Liver (tissue), 9 donors: ENCODE results near the gene TOR1AIP1. TPM values are rescaled to one million over a fixed set of nuclear protein-coding genes. Genes with fewer than 3 reads are reported as not detected.
"Not testable (repeated sequence)": the region's sequence is repeated elsewhere in the genome, so short reads cannot be mapped to it uniquely, and the experiment has no call there.

Source experiments
- DNase-seq: peaks from one replicate; pipeline ENCODE4 v3.0.0-alpha.2; 2017; ENCODE audit warnings: low spot score
- H3K27ac ChIP-seq, 2 donors: one replicate each; pipeline ENCODE4 v1.7.0; 2013; ENCODE audit warnings: inconsistent platforms in 2 of 2, low read length in 2 of 2, control low read depth in 1 of 2, low read depth in 1 of 2, mild to moderate bottlenecking in 1 of 2
- H3K27me3 ChIP-seq, 4 donors: one replicate each; pipeline versions ENCODE4 v1.6.1 to v1.7.0; 2013; ENCODE audit warnings: low read length in 3 of 4, inconsistent platforms in 1 of 4, mild to moderate bottlenecking in 1 of 4, moderate library complexity in 1 of 4; ENCODE audit not compliant: control insufficient read depth in 4 of 4, insufficient read depth in 4 of 4
- H3K36me3 ChIP-seq, 4 donors: one replicate each; pipeline versions ENCODE4 v1.6.1 to v1.7.0; 2013; ENCODE audit warnings: low read length in 3 of 4, mild to moderate bottlenecking in 3 of 4, low read depth in 1 of 4, moderate library complexity in 1 of 4; ENCODE audit not compliant: control insufficient read depth in 4 of 4, insufficient read depth in 3 of 4
- H3K4me1 ChIP-seq, 4 donors: one replicate each; pipeline versions ENCODE4 v1.6.1 to v1.7.0; 2013; ENCODE audit warnings: low read length in 3 of 4, mild to moderate bottlenecking in 3 of 4, moderate library complexity in 1 of 4; ENCODE audit not compliant: control insufficient read depth in 4 of 4, insufficient read depth in 4 of 4
- H3K4me3 ChIP-seq, 3 donors: one replicate each; pipeline versions ENCODE4 v1.6.1 to v1.7.0; 2013; ENCODE audit warnings: low read length in 3 of 3, control low read depth in 1 of 3, low read depth in 1 of 3, mild to moderate bottlenecking in 1 of 3
- H3K9ac ChIP-seq, 2 donors: one replicate each; pipeline ENCODE4 v1.7.0; 2013; ENCODE audit warnings: low read length in 2 of 2, mild to moderate bottlenecking in 2 of 2, moderate library complexity in 2 of 2, control low read depth in 1 of 2, low read depth in 1 of 2
- H3K9me3 ChIP-seq, 4 donors: one replicate each; pipeline versions ENCODE4 v1.6.1 to v1.7.0; 2013; ENCODE audit warnings: low read length in 3 of 4; ENCODE audit not compliant: control insufficient read depth in 4 of 4
- ATF3 ChIP-seq: IDR thresholded peaks from 2 replicates; pipeline ENCODE4 v1.6.1; 2016; ENCODE audit warnings: antibody characterized with exemption
- EGR1 ChIP-seq, 2 donors: IDR thresholded peaks; 2 replicates each; pipeline ENCODE4 v1.6.1; 2016 to 2018; ENCODE audit warnings: antibody characterized with exemption in 2 of 2, low read depth in 2 of 2
- FOXA1 ChIP-seq: IDR thresholded peaks from 2 replicates; pipeline ENCODE4 v1.6.1; 2016; ENCODE audit warnings: antibody characterized with exemption
- FOXA2 ChIP-seq: IDR thresholded peaks from 2 replicates; pipeline ENCODE4 v1.6.1; 2016; ENCODE audit warnings: antibody characterized with exemption
- GABPA ChIP-seq, 2 donors: IDR thresholded peaks in 1 of 2; conservative IDR thresholded peaks in 1 of 2; 2 replicates each; pipeline ENCODE4 v1.6.1; 2016; ENCODE audit warnings: antibody characterized with exemption in 2 of 2, mild to moderate bottlenecking in 1 of 2, moderate library complexity in 1 of 2
- HNF4A ChIP-seq, 2 donors: conservative IDR thresholded peaks; 2 replicates each; pipeline ENCODE4 v1.6.1; 2016; ENCODE audit warnings: antibody characterized with exemption in 2 of 2, mild to moderate bottlenecking in 2 of 2
- HNF4G ChIP-seq: IDR thresholded peaks from 2 replicates; pipeline ENCODE4 v1.6.1; 2016; ENCODE audit warnings: antibody characterized with exemption
- JUND ChIP-seq, 2 donors: IDR thresholded peaks; 2 replicates each; pipeline ENCODE4 v1.6.1; 2016; ENCODE audit warnings: antibody characterized with exemption in 2 of 2
- NR2F2 ChIP-seq: IDR thresholded peaks from 2 replicates; pipeline ENCODE4 v1.6.1; 2016; ENCODE audit warnings: antibody characterized with exemption
- RAD21 ChIP-seq, 2 donors: IDR thresholded peaks; 2 replicates each; pipeline ENCODE4 v1.6.1; 2016; ENCODE audit warnings: antibody characterized with exemption in 2 of 2, mild to moderate bottlenecking in 2 of 2
- RXRA ChIP-seq, 2 donors: IDR thresholded peaks; 2 replicates each; pipeline ENCODE4 v1.6.1; 2017 to 2018; ENCODE audit warnings: antibody characterized with exemption in 2 of 2, mild to moderate bottlenecking in 1 of 2
- SP1 ChIP-seq: IDR thresholded peaks from 2 replicates; pipeline ENCODE4 v1.6.1; 2018; ENCODE audit warnings: antibody characterized with exemption, mild to moderate bottlenecking
- TAF1 ChIP-seq: conservative IDR thresholded peaks from 2 replicates; pipeline ENCODE4 v1.6.1; 2016; ENCODE audit warnings: antibody characterized with exemption, mild to moderate bottlenecking
- YY1 ChIP-seq: IDR thresholded peaks from 2 replicates; pipeline ENCODE4 v1.6.1; 2016; ENCODE audit warnings: antibody characterized with exemption, mild to moderate bottlenecking
- WGBS: extraction: QIAGEN DNeasy Blood & Tissue Kit; methylation state at CpG from one replicate; pipeline ENCODE4 v1.1.7; 2013; 5-methylcytosine and 5-hydroxymethylcytosine counted together
- polyA plus RNA-seq, 2 donors: library from polyadenylated mRNA; stranded (reverse) in 1 of 2; unstranded in 1 of 2; fragments of 200-250 nt in 1 of 2; fragments of >200 nt in 1 of 2; fragmentation: Nextera tagmentation in 1 of 2; extraction: Ambion mirVana in 1 of 2; gene quantifications; one replicate each; pipeline versions ENCODE4 v1.2.1 to v1.2.3, GENCODE V29; 2013 to 2015
- total RNA-seq, 2 donors: library from RNA; depleted of rRNA; stranded (reverse); fragments of >200 nt; gene quantifications; one replicate each; pipeline ENCODE4 v1.2.3, GENCODE V29; 2014
- TF ChIP-seq, protein P1 (sequence below): IDR thresholded peaks from 2 replicates; pipeline ENCODE4 v1.6.1; 2016; ENCODE audit warnings: antibody characterized with exemption
- TF ChIP-seq, protein P2 (sequence below): IDR thresholded peaks from 2 replicates; pipeline ENCODE4 v1.6.1; 2016; ENCODE audit warnings: antibody characterized with exemption
- TF ChIP-seq, protein P3 (sequence below): IDR thresholded peaks from 2 replicates; pipeline ENCODE4 v1.6.1; 2016; ENCODE audit warnings: antibody characterized with exemption, mild to moderate bottlenecking
- TF ChIP-seq, protein P4 (sequence below): fragments of 150-350 bp; IDR thresholded peaks from 2 replicates; pipeline ENCODE4 v1.5.1; 2017; ENCODE audit warnings: improper control_type of control experiment, low read depth, low read length; ENCODE audit not compliant: missing input control
- donor health status: healthy.
- donor health status: healthy.
- donor health status: healthy.
- donor health status: healthy.
- donor health status: healthy.

TOR1AIP1 gene, protein sequence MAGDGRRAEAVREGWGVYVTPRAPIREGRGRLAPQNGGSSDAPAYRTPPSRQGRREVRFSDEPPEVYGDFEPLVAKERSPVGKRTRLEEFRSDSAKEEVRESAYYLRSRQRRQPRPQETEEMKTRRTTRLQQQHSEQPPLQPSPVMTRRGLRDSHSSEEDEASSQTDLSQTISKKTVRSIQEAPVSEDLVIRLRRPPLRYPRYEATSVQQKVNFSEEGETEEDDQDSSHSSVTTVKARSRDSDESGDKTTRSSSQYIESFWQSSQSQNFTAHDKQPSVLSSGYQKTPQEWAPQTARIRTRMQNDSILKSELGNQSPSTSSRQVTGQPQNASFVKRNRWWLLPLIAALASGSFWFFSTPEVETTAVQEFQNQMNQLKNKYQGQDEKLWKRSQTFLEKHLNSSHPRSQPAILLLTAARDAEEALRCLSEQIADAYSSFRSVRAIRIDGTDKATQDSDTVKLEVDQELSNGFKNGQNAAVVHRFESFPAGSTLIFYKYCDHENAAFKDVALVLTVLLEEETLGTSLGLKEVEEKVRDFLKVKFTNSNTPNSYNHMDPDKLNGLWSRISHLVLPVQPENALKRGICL
- total RNA-seq (10 to 100 TPM; 17.9 to 21.3 TPM), polyA plus RNA-seq (10 to 100 TPM in 1 of 2 donors, 1 to 10 TPM in 1; 7.1 to 15.4 TPM)

DNA sequence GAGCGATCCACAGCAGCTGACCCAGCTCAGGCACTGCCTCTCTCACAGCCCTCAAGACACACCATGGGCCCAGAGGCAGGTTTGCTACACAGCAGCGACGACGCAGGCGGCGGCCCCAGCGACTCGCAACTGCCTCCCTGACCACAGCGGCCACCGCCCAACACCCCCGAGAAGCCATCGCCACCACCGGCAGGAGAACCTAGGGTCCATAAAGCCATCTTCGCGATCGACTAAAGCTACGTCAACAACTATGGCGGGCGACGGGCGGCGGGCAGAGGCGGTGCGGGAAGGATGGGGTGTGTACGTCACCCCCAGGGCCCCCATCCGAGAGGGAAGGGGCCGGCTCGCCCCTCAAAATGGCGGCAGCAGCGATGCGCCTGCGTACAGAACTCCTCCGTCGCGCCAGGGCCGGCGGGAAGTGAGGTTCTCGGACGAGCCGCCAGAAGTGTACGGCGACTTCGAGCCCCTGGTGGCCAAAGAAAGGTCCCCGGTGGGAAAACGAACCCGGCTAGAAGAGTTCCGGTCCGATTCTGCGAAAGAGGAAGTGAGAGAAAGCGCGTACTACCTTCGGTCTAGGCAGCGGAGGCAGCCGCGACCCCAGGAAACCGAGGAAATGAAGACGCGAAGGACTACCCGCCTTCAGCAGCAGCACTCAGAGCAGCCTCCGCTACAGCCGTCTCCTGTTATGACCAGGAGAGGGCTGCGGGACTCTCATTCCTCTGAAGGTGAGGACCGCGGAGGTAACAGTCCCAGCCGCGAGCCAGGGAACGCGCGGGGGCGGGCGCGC is at the start of gene TOR1AIP1:
TSS of gene TOR1AIP1 (plus strand) at position 33 of the 787 bp plus-strand sequence. CDS start at position 251, 218 bp downstream.
- no peaks in the 10 kb centered on the region for H3K9me3 ChIP-seq
- TF ChIP-seq YY1 (peak; percentile 99), EGR1 (IDR thresholded peaks at IDR 0.05; ENCODE audit: low read depth in 2 of 2) (peak; percentile 37 to 45), GABPA (IDR thresholded peaks at IDR 0.05 in 1 of 2, conservative IDR thresholded peaks at IDR 0.05 in 1 of 2) (peak; percentile 88 to 94), NR2F2 (peak; percentile 6), ATF3 (peak; percentile 69), TAF1 (peak; percentile 89), SP1 (peak; percentile 50), JUND (IDR thresholded peaks at IDR 0.05) (peak; percentile 43 to 52), RXRA (IDR thresholded peaks at IDR 0.05) (peak in 1 of 2 donors; percentile 44), FOXA2 (no peak), RAD21 (IDR thresholded peaks at IDR 0.05) (peak; percentile 59 to 72), FOXA1 (peak; percentile 65), HNF4G (peak; percentile 1), HNF4A (conservative IDR thresholded peaks at IDR 0.05) (peak in 1 of 2 donors; percentile 28)
- TF ChIP-seq, protein P1, sequence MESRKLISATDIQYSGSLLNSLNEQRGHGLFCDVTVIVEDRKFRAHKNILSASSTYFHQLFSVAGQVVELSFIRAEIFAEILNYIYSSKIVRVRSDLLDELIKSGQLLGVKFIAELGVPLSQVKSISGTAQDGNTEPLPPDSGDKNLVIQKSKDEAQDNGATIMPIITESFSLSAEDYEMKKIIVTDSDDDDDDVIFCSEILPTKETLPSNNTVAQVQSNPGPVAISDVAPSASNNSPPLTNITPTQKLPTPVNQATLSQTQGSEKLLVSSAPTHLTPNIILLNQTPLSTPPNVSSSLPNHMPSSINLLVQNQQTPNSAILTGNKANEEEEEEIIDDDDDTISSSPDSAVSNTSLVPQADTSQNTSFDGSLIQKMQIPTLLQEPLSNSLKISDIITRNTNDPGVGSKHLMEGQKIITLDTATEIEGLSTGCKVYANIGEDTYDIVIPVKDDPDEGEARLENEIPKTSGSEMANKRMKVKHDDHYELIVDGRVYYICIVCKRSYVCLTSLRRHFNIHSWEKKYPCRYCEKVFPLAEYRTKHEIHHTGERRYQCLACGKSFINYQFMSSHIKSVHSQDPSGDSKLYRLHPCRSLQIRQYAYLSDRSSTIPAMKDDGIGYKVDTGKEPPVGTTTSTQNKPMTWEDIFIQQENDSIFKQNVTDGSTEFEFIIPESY: peak; percentile 97
- TF ChIP-seq, protein P2, sequence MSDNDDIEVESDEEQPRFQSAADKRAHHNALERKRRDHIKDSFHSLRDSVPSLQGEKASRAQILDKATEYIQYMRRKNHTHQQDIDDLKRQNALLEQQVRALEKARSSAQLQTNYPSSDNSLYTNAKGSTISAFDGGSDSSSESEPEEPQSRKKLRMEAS: peak; percentile 79
- TF ChIP-seq, protein P3, sequence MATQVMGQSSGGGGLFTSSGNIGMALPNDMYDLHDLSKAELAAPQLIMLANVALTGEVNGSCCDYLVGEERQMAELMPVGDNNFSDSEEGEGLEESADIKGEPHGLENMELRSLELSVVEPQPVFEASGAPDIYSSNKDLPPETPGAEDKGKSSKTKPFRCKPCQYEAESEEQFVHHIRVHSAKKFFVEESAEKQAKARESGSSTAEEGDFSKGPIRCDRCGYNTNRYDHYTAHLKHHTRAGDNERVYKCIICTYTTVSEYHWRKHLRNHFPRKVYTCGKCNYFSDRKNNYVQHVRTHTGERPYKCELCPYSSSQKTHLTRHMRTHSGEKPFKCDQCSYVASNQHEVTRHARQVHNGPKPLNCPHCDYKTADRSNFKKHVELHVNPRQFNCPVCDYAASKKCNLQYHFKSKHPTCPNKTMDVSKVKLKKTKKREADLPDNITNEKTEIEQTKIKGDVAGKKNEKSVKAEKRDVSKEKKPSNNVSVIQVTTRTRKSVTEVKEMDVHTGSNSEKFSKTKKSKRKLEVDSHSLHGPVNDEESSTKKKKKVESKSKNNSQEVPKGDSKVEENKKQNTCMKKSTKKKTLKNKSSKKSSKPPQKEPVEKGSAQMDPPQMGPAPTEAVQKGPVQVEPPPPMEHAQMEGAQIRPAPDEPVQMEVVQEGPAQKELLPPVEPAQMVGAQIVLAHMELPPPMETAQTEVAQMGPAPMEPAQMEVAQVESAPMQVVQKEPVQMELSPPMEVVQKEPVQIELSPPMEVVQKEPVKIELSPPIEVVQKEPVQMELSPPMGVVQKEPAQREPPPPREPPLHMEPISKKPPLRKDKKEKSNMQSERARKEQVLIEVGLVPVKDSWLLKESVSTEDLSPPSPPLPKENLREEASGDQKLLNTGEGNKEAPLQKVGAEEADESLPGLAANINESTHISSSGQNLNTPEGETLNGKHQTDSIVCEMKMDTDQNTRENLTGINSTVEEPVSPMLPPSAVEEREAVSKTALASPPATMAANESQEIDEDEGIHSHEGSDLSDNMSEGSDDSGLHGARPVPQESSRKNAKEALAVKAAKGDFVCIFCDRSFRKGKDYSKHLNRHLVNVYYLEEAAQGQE: peak; percentile 88
- TF ChIP-seq, protein P4, sequence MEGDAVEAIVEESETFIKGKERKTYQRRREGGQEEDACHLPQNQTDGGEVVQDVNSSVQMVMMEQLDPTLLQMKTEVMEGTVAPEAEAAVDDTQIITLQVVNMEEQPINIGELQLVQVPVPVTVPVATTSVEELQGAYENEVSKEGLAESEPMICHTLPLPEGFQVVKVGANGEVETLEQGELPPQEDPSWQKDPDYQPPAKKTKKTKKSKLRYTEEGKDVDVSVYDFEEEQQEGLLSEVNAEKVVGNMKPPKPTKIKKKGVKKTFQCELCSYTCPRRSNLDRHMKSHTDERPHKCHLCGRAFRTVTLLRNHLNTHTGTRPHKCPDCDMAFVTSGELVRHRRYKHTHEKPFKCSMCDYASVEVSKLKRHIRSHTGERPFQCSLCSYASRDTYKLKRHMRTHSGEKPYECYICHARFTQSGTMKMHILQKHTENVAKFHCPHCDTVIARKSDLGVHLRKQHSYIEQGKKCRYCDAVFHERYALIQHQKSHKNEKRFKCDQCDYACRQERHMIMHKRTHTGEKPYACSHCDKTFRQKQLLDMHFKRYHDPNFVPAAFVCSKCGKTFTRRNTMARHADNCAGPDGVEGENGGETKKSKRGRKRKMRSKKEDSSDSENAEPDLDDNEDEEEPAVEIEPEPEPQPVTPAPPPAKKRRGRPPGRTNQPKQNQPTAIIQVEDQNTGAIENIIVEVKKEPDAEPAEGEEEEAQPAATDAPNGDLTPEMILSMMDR: peak; percentile 67
- peaks cover 0 to 14% (median 9%) of the 10 kb centered on the region in 4 donors for H3K36me3 ChIP-seq
- H3K4me3 ChIP-seq: peak within 1 kb of the TSS; percentile 80 to 88 (median 84)
- H3K27ac ChIP-seq: peak within 1 kb of the TSS; percentile 99
- DNase-seq: peak; percentile 95
- H3K9ac ChIP-seq: peak within 1 kb of the TSS; percentile 85 to 97
- WGBS: under 1% methylated on average over 72 of the region's 72 CpGs
- H3K4me1 ChIP-seq: peaks cover 8 to 44% (median 32%) of the 10 kb centered on the region in 4 donors
- H3K27me3 ChIP-seq: no peaks in the 10 kb centered on the region

DNA sequence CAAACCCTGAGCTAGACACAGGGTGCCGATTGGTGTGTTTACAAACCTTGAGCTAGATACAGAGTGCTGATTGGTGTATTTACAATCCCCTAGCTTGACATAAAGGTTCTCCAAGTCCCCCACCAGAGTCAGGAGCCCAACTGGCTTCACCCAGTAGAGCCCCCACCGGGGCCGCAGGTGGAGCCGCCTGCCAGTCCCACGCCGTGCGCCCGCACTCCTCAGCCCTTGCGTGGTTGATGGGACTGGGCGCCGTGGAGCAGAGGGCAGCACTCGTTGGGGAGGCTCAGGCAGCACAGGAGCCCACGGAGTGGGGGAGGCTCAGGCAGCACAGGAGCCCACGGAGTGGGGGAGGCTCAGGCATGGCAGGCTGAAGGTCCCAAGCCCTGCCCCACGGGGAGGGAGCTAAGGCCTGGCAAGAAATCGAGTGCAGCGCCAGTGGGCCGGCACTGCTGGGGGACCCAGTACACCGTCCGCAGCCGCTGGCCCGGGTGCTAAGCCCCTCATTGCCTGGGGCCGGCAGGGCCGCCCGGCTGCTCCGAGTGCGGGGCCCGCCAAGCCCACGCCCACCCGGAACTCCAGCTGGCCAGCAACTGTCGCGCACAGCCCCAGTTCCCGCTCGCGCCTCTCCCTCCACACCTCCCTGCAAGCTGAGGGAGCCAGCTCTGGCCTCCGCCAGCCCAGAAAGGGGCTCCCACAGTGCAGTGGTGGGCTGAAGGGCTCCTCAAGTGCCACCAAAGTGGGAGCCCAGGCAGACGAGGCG is 45.2 kb upstream of the TOR1AIP1 start:
- not testable (repeated sequence) for H3K4me1 ChIP-seq, H3K9ac ChIP-seq, H3K27ac ChIP-seq, H3K4me3 ChIP-seq, H3K27me3 ChIP-seq, DNase-seq, H3K9me3 ChIP-seq
- WGBS: 98% methylated on average over 38 of the region's 38 CpGs
- peaks cover 0 to 14% (median 7%) of the 10 kb centered on the region in 4 donors for H3K36me3 ChIP-seq
